Tibial artery (tissue), 4 donors: Measurements from ENCODE around the gene GID8.

Experiments used
- DNase-seq, 2 donors: peaks; one replicate each; pipeline ENCODE4 v3.0.0-alpha.2; 2019
- H3K27ac ChIP-seq, 2 donors: fragments of 200-600 bp; sonication (generic) in 1 of 2; 1 replicate in 1 of 2; 2 replicates in 1 of 2; pipeline ENCODE4 v1.5.1; 2018 to 2019; ENCODE audit warnings: mild to moderate bottlenecking in 1 of 2
- H3K27me3 ChIP-seq, 2 donors: fragments of 200-600 bp; sonication (generic) in 1 of 2; one replicate each; pipeline versions ENCODE4 v1.5.1 to v1.6.0; 2016 to 2019
- H3K36me3 ChIP-seq, 3 donors: fragments of 200-600 bp; sonication (generic) in 2 of 3; one replicate each; pipeline ENCODE4 v1.5.1; 2016 to 2019; ENCODE audit warnings: mild to moderate bottlenecking in 2 of 3
- H3K4me1 ChIP-seq, 4 donors: fragments of 200-600 bp; sonication (generic) in 2 of 4; 1 replicate in 3 of 4; 2 replicates in 1 of 4; pipeline ENCODE4 v1.5.1; 2016 to 2019
- H3K4me3 ChIP-seq, 2 donors: fragments of 200-600 bp; sonication (generic) in 1 of 2; 1 replicate in 1 of 2; 2 replicates in 1 of 2; pipeline ENCODE4 v1.5.1; 2018 to 2019; ENCODE audit warnings: mild to moderate bottlenecking in 2 of 2
- H3K9me3 ChIP-seq, 3 donors: fragments of 200-600 bp; sonication (generic) in 1 of 3; one replicate each; pipeline ENCODE4 v1.5.1; 2016 to 2019
- intact Hi-C: fragments of 100-400 bp; cut with DNase I; formaldehyde crosslinking; loops from one replicate; pipeline ENCODE4 v1.15.0; 2023; ENCODE audit warnings: low total_unique reads
- TF ChIP-seq, protein P1 (sequence below), 2 experiments: fragments of 200-600 bp in 1 of 2; fragments of 450-650 bp in 1 of 2; IDR thresholded peaks; one replicate each; pipeline ENCODE4 v1.5.1; 2017 to 2019; ENCODE audit warnings: antibody characterized with exemption in 2 of 2, mild to moderate bottlenecking in 1 of 2, moderate library complexity in 1 of 2

The GID8 gene

DNA sequence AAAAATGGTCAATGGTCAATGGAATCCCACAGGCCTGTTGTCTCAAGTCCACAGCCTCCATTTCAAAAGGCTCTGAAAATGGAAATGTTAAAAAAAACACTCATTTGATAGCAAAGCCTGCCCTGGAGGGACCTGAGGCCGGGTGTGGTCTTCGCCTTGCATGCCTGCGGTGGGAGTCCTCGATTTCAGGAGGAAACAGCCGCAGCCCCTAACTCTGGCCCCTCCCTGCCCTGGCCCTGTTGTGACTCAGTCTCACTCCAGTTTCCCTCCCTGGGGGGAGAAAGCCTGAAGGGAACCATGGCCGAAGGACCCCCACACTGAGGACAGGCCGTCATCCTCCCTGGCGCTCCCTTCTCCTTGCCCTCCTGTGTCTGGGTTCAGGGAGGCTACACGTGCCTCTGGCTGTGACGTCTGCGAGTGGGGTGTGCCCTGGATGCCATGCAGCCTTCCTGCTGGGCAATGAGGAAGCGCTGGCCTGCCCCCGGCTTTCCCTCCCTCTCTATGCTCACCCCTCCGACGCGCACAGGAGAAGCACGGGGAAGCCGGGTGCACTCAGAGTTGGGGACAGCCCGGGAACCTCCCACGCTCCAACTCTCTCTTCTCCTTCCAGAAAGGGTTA is 59.6 kb downstream of the GID8 start:
- H3K27me3 ChIP-seq: peaks cover 0 to 80% of the 10 kb centered on the region in 2 donors
- TF ChIP-seq, protein P1, sequence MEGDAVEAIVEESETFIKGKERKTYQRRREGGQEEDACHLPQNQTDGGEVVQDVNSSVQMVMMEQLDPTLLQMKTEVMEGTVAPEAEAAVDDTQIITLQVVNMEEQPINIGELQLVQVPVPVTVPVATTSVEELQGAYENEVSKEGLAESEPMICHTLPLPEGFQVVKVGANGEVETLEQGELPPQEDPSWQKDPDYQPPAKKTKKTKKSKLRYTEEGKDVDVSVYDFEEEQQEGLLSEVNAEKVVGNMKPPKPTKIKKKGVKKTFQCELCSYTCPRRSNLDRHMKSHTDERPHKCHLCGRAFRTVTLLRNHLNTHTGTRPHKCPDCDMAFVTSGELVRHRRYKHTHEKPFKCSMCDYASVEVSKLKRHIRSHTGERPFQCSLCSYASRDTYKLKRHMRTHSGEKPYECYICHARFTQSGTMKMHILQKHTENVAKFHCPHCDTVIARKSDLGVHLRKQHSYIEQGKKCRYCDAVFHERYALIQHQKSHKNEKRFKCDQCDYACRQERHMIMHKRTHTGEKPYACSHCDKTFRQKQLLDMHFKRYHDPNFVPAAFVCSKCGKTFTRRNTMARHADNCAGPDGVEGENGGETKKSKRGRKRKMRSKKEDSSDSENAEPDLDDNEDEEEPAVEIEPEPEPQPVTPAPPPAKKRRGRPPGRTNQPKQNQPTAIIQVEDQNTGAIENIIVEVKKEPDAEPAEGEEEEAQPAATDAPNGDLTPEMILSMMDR (IDR thresholded peaks at IDR 0.05): no peak

More for the DNA sequence above, 59.6 kb downstream of the GID8 start:
- no peaks in the 10 kb centered on the region for H3K4me1 ChIP-seq
- no peaks in the 10 kb centered on the region for H3K36me3 ChIP-seq
- intact Hi-C loops: no loop called here
- DNase-seq: no peak
- no peak overlapping the region for H3K27ac ChIP-seq
- H3K9me3 ChIP-seq: no peaks in the 10 kb centered on the region
- H3K4me3 ChIP-seq: no peak overlapping the region
